SJCRH30 (cell line): Measurements from ENCODE around the gene EBLN2. TPM values are rescaled to one million over a fixed set of nuclear protein-coding genes. Genes with fewer than 3 reads are reported as not detected.
A peak's percentile ranks its signal among the peaks of the same experiment; 100 is the strongest.
"Not testable (repeated sequence)": the region's sequence is repeated elsewhere in the genome, so short reads cannot be mapped to it uniquely, and the experiment has no call there.

Experiments
- DNase-seq, 2 experiments: peaks; one replicate each; pipeline ENCODE4 v3.0.0-alpha.2; 2015 to 2020
- H3K27ac ChIP-seq: fragments of 250-450 bp; sonication (Bioruptor Pico); 2 replicates; pipeline ENCODE4 v1.5.1; 2020; ENCODE audit warnings: mild to moderate bottlenecking, moderate library complexity
- H3K27me3 ChIP-seq: fragments of 250-450 bp; sonication (Bioruptor Pico); 2 replicates; pipeline ENCODE4 v1.5.1; 2020; ENCODE audit warnings: mild to moderate bottlenecking, moderate library complexity
- H3K36me3 ChIP-seq: fragments of 250-450 bp; sonication (Bioruptor Pico); 2 replicates; pipeline ENCODE4 v1.5.1; 2020; ENCODE audit warnings: mild to moderate bottlenecking, moderate library complexity
- H3K4me1 ChIP-seq: fragments of 250-450 bp; sonication (Bioruptor Pico); 2 replicates; pipeline ENCODE4 v1.5.1; 2020; ENCODE audit warnings: mild to moderate bottlenecking, moderate library complexity
- H3K4me3 ChIP-seq: fragments of 250-450 bp; sonication (Bioruptor Pico); 2 replicates; pipeline ENCODE4 v1.5.1; 2020; ENCODE audit warnings: mild to moderate bottlenecking, moderate library complexity
- H3K9me3 ChIP-seq: fragments of 250-450 bp; sonication (Bioruptor Pico); replicated peaks from 2 replicates; pipeline ENCODE4 v1.5.1; 2020; ENCODE audit warnings: mild to moderate bottlenecking, moderate library complexity
- total RNA-seq: library from RNA; depleted of rRNA; stranded (reverse); fragments of >200 nt; shearing (Covaris generic); gene quantifications from 2 replicates; pipeline ENCODE4 v1.2.3, GENCODE V29; 2014

EBLN2 gene
- total RNA-seq, 1 experiment from 2014 or later: 4.4 TPM

DNA sequence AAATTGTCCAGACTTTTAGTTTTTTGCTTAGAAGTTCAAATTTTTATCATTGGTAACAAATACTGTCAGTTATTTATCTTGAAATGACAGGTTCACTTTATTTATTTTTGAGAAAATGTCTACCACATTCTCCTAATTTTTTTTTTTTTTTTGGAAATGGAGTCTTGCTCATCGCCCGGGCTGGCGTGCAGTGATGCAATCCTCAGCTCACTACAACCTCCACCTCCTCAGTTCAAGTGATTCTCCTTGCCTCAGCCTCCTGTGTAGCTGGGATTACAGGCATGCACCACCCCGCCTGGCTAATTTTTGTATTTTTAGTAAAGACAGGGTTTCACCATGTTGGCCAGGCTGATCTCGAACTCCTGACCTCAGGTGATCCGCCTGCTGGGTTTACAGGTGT is 16.1 kb upstream of the EBLN2 start:
- no peak for DNase-seq
- Histone ChIP-seq H3K4me3 (no peak overlapping the region), H3K4me1 (no peaks in the 10 kb centered on the region)

DNA sequence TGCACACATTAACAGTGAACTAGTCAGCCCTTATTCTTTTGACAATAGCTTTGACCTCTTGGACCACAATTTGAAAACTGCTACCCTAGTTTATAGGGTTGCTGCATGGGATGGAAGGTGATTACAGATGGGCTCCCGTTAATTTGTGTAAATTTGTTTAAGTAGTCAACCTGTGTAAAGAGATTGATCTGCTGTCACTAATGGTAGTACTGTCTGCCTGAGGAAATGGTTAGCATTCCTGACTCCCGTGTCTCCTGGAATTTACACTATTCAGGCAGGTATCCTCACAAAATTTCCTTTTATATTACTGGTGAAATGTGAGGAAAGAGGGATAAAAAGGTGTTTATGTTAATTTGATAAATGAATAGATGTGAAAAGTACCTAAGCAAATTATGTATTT is 15.3 kb upstream of the EBLN2 start:
- Histone ChIP-seq H3K4me1 (no peaks in the 10 kb centered on the region), H3K4me3 (no peak overlapping the region), H3K9me3 (no peaks in the 10 kb centered on the region), H3K27me3 (no peaks in the 10 kb centered on the region), H3K36me3 (peaks cover 4% of the 10 kb centered on the region; the same call in 1 of the 2 replicates), H3K27ac (no peak overlapping the region)
- DNase-seq: no peak

More for the DNA sequence above, 16.1 kb upstream of the EBLN2 start:
- Histone ChIP-seq H3K27me3 (no peaks in the 10 kb centered on the region), H3K27ac (no peak overlapping the region), H3K36me3 (0 out of 2 replicates have a peak, but pooled peaks cover 4% of the 10 kb centered on the region), H3K9me3 (no peaks in the 10 kb centered on the region)

DNA sequence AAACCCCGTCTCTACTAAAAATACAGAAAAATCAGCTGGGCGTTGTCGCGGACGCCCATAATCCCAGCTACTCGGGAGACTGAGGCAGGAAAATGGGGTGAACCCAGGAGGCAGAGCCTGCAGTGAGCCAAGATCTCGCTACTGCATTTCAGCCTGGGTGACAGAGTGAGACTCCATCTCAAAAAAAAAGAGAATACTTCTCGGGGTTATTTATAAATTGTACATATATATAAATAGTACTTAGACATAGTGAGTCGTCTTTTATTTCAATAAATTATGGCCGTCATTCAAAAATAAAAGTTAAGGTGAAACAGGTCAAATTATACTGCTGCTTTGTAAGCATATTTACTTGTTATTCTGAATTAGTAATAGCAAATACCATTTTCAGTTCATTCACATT is 12.1 kb upstream of the EBLN2 start:
- Histone ChIP-seq H3K4me3 (no peak overlapping the region), H3K36me3 (peaks cover 4% of the 10 kb centered on the region; the same call in 1 of the 2 replicates), H3K4me1 (no peaks in the 10 kb centered on the region), H3K27me3 (no peaks in the 10 kb centered on the region), H3K27ac (no peak overlapping the region), H3K9me3 (no peaks in the 10 kb centered on the region)
- DNase-seq: no peak

DNA sequence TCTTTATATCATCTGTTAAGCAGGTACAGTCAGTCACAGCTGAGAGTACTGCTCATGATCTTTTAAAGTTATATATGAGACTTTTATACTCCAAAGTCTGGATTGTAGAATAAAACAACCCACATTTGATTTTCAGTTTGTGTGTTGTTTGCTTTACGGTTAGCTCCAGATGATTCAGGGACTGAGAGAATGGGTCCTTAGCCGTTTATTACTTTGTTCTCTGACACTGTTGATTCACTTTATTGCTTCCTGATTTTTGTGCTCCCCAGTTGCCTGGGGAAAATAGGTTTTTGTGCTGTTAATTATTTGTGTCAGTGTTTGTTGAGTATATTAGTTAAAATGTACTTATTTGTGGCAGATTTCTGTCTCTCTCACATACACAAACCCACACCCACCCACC is 8.6 kb upstream of the EBLN2 start:
- no peaks in the 10 kb centered on the region for H3K9me3 ChIP-seq
- peaks cover 4% of the 10 kb centered on the region; the same call in 1 of the 2 replicates for H3K36me3 ChIP-seq
- DNase-seq: no peak
- no peak overlapping the region for H3K4me3 ChIP-seq
- H3K4me1 ChIP-seq: no peaks in the 10 kb centered on the region
- no peak overlapping the region for H3K27ac ChIP-seq
- H3K27me3 ChIP-seq: no peaks in the 10 kb centered on the region

DNA sequence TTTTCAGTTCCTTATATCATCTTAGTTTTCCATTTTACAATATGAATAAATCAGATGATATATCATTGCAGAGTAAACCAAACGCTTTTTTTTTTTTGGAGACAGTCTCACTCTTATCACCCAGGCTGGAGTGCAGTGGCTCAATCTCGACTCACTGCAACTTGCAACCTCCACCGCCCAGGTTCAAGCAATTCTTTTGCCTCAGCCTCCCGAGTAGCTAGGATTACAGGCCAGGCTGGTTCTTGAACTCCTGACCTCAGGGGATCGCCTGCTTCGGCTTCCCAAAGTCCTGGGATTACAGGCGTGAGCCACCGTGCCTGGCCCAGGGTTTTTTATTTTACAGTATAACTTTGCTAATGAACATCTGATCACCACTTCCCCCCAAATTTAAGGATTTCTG is 5.9 kb upstream of the EBLN2 start:
- no peaks in the 10 kb centered on the region; the same call in 1 of the 2 replicates for H3K36me3 ChIP-seq
- no peaks in the 10 kb centered on the region for H3K27me3 ChIP-seq
- no peak for DNase-seq
- H3K27ac ChIP-seq: no peak overlapping the region
- H3K4me1 ChIP-seq: no peaks in the 10 kb centered on the region
- no peak overlapping the region for H3K4me3 ChIP-seq
- H3K9me3 ChIP-seq: no peaks in the 10 kb centered on the region

DNA sequence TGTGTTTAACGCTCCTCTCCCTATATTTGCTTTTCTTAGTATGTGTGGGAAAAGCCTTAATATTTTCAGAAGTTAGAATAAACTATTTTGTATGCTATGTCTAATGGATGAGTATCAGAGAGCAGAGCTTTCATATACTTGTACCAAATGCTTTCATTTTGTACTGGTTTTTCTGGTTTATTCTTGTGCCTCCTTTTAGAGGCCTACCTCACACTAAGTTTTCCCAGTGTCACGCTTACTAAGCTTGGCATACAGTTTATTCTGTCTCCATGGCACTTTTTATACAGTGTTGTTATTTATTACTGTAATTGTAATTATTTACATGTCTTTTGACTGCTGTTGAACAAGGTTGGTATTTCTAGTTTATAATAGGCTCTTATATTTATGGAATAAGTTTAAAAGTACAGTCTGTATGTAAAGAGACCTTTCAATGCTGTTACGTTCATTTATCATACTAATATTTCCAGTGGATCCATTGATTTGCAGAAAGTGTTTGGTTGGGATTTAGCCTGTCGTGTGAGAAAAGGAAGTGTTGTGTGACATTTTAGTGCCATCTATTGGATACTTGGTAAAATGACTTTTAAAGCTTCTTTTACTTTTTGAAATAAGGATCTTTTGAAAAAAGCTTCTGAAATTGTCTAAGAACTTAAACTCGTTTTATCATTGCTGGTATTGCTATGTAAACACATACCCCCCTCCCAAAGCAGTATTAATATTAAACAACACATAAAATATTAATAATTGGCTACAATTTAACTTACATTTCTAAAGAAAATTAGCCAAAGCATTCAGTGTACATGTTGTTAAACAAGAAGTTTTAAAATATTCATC is 5.2 kb upstream of the EBLN2 start:
- H3K27me3 ChIP-seq: no peaks in the 10 kb centered on the region
- no peaks in the 10 kb centered on the region; the same call in 1 of the 2 replicates for H3K36me3 ChIP-seq
- no peaks in the 10 kb centered on the region for H3K4me1 ChIP-seq
- peak in 1 of 2 experiments; percentile 37 for DNase-seq
- H3K27ac ChIP-seq: no peak overlapping the region
- H3K4me3 ChIP-seq: no peak overlapping the region
- H3K9me3 ChIP-seq: no peaks in the 10 kb centered on the region

DNA sequence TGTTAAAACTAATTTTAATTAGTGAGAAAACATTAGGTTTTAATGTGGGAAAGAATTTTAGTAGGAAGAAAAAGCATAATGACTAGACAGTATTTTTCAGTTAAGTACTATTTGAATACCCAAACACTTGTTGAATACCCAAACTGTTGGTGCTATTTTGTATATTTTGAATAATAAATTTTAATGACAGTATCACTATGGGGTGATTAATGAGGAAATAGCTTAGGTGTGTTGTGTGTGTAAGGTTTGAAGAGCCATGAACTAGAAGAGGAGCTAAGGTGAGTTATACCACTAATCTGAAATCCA is 4.7 kb upstream of the EBLN2 start:
- H3K27me3 ChIP-seq: no peaks in the 10 kb centered on the region
- no peak overlapping the region for H3K27ac ChIP-seq
- H3K36me3 ChIP-seq: no peaks in the 10 kb centered on the region; the same call in 1 of the 2 replicates
- H3K4me3 ChIP-seq: no peak overlapping the region
- no peak for DNase-seq
- H3K9me3 ChIP-seq: no peaks in the 10 kb centered on the region
- no peaks in the 10 kb centered on the region for H3K4me1 ChIP-seq

DNA sequence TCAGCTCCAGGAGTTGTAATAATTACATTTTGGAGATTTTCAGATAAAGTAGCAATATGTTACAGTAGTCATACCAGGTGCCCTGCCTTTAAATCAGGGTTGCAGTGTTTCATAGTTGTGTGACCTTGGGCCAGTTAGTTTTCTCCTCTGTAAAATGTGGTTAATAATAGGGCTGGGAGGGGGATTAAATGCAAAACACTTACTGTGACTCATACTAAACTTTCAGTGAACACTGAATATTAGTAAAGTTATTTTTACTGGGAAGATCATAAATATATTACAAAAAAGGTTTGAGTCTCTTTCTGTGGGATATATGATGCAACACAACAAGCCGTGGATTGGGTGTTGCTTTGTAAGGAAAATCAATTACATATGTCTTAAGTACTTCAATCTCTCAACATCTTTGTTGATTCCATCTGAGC is 1.1 kb upstream of the EBLN2 start:
- Histone ChIP-seq H3K36me3 (peaks cover 7% of the 10 kb centered on the region), H3K9me3 (no peaks in the 10 kb centered on the region), H3K27ac (no peak overlapping the region), H3K4me1 (no peaks in the 10 kb centered on the region), H3K4me3 (no peak overlapping the region), H3K27me3 (no peaks in the 10 kb centered on the region)
- DNase-seq: no peak

DNA sequence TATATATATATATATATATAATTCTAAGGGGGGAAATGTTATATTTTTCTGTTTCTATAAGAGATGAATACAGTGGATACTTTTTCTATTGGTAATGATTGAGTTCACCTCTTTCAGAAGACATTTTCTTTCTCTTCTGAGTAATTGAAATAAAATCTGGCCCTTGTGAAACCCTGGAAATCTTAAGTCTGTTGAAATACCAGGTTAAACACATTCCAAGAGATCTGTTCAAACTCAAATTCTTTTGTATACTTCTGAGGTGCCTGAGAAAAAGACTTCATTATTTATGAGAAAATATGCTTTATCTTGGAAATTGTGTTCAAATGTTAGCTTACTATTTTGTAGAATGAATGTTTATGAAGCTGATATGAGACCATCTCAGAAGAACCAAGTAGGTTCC is 4.8 kb downstream of the EBLN2 start:
- H3K4me3 ChIP-seq, H3K4me1 ChIP-seq, H3K9me3 ChIP-seq, DNase-seq, H3K27ac ChIP-seq, H3K27me3 ChIP-seq: not testable (repeated sequence)
- H3K36me3 ChIP-seq: peaks cover 11% of the 10 kb centered on the region

DNA sequence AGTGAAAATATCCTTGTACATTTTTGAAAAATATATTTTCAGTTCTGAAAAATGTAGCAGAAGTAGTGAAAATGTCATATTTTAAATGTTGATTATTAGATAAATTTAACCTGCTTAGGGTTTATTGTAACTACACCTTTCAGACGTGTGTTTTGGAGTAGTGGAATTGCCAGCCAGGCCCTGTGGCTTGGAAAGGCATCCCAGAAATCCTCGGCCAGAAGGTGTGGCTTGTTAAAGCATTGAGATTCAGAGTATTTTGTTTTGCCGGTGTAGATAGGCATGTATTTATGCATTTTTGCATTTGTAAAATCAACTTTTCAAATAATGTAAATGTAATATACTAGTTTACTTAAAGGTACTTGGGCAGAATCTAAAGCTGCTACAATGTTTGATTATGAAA is 7.0 kb downstream of the EBLN2 start:
- Histone ChIP-seq H3K4me3 (no peak overlapping the region), H3K36me3 (peaks cover 4% of the 10 kb centered on the region), H3K27ac (no peak overlapping the region), H3K27me3 (no peaks in the 10 kb centered on the region), H3K4me1 (peaks cover 9% of the 10 kb centered on the region), H3K9me3 (no peaks in the 10 kb centered on the region)
- DNase-seq: no peak

DNA sequence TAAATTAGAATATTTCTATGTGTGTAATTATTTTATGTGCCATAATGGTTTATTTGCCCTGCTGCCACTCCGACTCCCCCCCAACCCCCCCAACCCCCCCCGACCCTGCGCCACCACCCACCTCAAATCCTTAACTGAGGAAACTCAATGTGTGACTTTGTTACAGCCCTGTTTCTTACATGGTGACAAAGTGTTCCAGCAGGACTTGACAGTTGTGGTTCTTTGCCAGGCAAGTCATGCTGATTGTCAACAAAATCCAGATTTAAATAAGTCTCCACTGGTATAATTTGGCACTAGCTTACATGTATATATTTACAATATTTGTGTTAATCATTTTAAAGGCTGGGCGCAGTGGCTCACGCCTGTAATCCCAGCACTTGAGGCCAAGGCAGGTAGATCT is 7.7 kb downstream of the EBLN2 start:
- no peak for DNase-seq
- Histone ChIP-seq H3K27me3 (no peaks in the 10 kb centered on the region), H3K4me3 (no peak overlapping the region), H3K9me3 (no peaks in the 10 kb centered on the region), H3K27ac (no peak overlapping the region), H3K36me3 (peaks cover 4% of the 10 kb centered on the region), H3K4me1 (peaks cover 9% of the 10 kb centered on the region)

DNA sequence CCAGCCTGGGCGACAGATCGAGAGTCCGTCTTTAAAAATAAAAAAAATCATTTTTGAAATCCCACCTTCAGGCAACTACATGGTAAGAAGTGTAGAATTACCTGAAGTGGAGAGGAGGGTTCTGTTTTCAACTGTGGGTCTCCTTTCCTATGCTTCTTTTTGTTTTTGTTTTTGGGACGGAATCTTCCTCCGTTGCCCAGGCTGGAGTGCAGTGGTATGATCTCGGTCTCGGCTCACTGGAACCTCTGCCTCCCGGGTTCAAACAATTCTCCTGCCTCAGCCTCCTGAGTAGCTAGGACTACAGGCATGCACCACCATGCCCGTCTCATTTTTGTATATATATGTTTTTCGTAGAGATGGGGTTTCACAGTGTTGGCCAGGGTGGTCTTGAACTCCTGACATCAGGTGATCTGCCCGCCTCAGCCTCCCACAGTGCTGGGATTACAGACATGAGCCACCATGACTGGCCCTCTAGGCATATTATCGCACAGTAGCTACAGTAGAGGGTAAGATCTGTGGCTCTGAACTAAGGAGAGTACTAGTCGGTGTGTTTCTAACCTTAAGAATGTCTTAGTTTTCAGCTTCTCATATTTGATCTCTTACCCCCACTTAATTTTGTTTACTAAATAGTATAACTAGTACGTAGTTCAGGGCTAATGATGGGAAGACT is 8.5 kb downstream of the EBLN2 start:
- Histone ChIP-seq H3K4me3 (no peak overlapping the region), H3K9me3 (no peaks in the 10 kb centered on the region), H3K27ac (no peak overlapping the region), H3K27me3 (no peaks in the 10 kb centered on the region), H3K4me1 (peaks cover 9% of the 10 kb centered on the region), H3K36me3 (peaks cover 4% of the 10 kb centered on the region)
- no peak for DNase-seq

DNA sequence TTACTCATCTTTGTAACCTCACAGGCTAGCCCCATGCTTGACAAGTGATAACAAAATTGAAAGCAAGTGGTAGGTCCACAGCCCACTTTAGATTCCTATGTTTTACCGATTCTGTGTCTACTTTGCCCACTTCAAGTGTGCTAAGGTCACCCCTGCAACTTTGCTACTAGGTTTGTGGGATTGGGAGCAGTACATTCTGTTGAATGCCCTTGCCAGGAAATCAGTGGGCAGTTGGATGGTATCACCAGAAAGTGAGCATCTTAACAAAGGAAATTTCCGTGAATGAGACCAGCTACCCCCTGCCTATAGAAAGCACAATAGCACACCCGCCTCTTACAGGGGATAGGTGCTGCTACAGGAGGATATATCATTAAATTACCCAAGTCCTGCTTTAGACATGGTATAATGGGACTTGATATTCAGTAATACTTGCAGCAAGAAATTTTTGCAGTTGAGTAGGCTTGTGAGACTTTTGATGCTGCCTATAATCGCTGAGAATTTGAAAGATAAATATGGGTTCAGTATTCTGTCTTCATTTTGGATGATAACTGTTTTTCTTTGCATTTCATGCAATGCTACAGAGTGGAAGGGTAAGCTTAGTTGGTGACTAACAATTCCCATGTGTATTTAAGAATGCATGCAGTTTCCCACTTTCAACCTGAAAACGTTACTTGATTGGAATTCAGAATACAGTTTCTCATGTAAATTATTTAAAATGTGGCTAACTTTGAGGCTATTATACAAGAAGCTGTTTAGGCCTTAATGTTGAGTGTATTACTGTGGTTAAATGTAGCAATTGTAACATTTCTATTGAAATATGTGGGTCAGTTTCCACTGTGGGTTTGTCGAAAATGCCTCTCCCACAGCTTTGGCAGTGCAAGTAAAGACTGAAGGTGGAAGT is 9.5 kb downstream of the EBLN2 start:
- Histone ChIP-seq H3K9me3 (no peaks in the 10 kb centered on the region), H3K27me3 (no peaks in the 10 kb centered on the region), H3K4me3 (no peak overlapping the region), H3K27ac (no peak overlapping the region), H3K36me3 (peaks cover 4% of the 10 kb centered on the region), H3K4me1 (peaks cover 9% of the 10 kb centered on the region)
- no peak for DNase-seq

DNA sequence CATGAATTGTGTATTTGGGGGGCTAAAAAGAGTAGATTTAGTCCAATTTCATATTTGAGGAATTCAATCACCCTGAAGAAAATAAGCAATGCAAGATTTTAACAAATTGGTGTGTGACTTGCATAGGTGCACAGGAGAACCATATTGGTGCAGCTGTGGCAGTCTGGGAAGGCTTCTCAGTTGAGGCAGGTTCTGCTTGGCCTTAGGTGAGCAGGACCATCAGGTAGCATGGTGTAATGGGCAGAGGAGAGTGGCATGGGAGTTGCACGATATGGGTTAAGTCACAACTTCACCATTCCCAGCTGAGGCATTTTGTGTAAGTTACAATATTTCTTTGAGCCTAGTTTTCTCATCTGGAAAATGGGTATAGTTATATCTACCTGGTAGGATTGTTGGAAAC is 10.5 kb downstream of the EBLN2 start:
- H3K4me3 ChIP-seq: no peak overlapping the region
- no peak overlapping the region for H3K27ac ChIP-seq
- no peak for DNase-seq
- peaks cover 4% of the 10 kb centered on the region for H3K36me3 ChIP-seq
- no peaks in the 10 kb centered on the region for H3K9me3 ChIP-seq
- H3K4me1 ChIP-seq: peaks cover 9% of the 10 kb centered on the region
- H3K27me3 ChIP-seq: no peaks in the 10 kb centered on the region

DNA sequence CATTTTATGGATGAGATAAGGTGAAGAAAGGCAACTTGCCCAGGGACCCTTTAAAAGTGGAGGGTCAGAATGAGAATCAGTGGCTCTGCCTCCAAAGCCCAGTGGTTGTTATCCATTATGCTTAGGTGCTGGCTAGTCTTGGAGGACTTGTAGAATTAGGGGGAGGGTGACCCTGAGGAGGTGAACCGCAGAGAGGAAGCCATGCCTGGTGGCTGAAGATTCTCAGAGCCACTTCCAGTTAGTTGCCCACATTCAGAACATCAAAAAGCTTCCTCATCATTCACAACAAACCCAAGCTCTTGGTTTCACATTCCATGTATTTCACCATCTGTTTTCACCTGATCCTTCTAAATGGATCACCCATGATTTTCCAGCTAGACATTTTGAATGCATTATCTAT is 11.2 kb downstream of the EBLN2 start:
- Histone ChIP-seq H3K4me3 (no peak overlapping the region), H3K9me3 (no peaks in the 10 kb centered on the region), H3K36me3 (peaks cover 2% of the 10 kb centered on the region), H3K27ac (no peak overlapping the region), H3K27me3 (no peaks in the 10 kb centered on the region), H3K4me1 (peaks cover 9% of the 10 kb centered on the region)
- DNase-seq: no peak
